ENCODE measurements around the gene SFXN3.

Gene SFXN3

GRCh38 chr10:101050208-101051069 is 19.4 kb downstream of the SFXN3 start:
- Histone ChIP-seq H3K9me3 (ENCODE audit: low read length) (no peaks in the 10 kb centered on the region), H2AFZ (ENCODE audit: low read length) (no peak overlapping the region), H3K9ac (ENCODE audit: low read length) (no peak overlapping the region)

GRCh38 chr10:101052285-101052684 is 21.3 kb downstream of the SFXN3 start:
- H3F3A ChIP-seq (ENCODE audit: insufficient read depth, low read length), result no peaks in the 10 kb centered on the region
- TF ChIP-seq CTCF (IDR thresholded peaks at IDR 0.05; ENCODE audit: low read length) (no peak), EZH2 (IDR thresholded peaks at IDR 0.05; ENCODE audit: borderline replicate concordance, low read length) (no peak)
- no peaks in the 10 kb centered on the region for H3K9me2 ChIP-seq (ENCODE audit: low read depth, low read length)
- no peaks in the 10 kb centered on the region; the same call in 1 of the 2 replicates for H3K36me3 ChIP-seq (ENCODE audit: insufficient read depth, low read length)
- H3K4me2 ChIP-seq (ENCODE audit: low read length), result no peak overlapping the region
- H3K9me3 ChIP-seq (ENCODE audit: low read length), result no peaks in the 10 kb centered on the region
- no peaks in the 10 kb centered on the region for H4K20me1 ChIP-seq (ENCODE audit: insufficient read depth, low read length)
- H2AFZ ChIP-seq (ENCODE audit: low read length), result no peak overlapping the region
- H3K4me3 ChIP-seq (ENCODE audit: low read depth, low read length, poor library complexity, severe bottlenecking), result no peak overlapping the region
- H3K27me3 ChIP-seq (ENCODE audit: insufficient read depth, low read length), result no peaks in the 10 kb centered on the region
- H3K9ac ChIP-seq (ENCODE audit: low read length), result no peak overlapping the region
- no peak overlapping the region for H3K27ac ChIP-seq (ENCODE audit: low read depth, low read length, poor library complexity, severe bottlenecking)
- peaks cover 6% of the 10 kb centered on the region for H3K4me1 ChIP-seq (ENCODE audit: insufficient read depth, low read length, severe bottlenecking)
- H3K79me2 ChIP-seq (ENCODE audit: insufficient read depth, low read length), result no peaks in the 10 kb centered on the region

More at GRCh38 chr10:101050208-101051069, 19.4 kb downstream of the SFXN3 start:
- no peaks in the 10 kb centered on the region for H4K20me1 ChIP-seq (ENCODE audit: insufficient read depth, low read length)
- no peaks in the 10 kb centered on the region for H3F3A ChIP-seq (ENCODE audit: insufficient read depth, low read length)
- H3K79me2 ChIP-seq (ENCODE audit: insufficient read depth, low read length), result no peaks in the 10 kb centered on the region
- H3K4me2 ChIP-seq (ENCODE audit: low read length), result peak overlapping the region; percentile 43
- TF ChIP-seq CTCF (IDR thresholded peaks at IDR 0.05; ENCODE audit: low read length), result peak; percentile 60
- TF ChIP-seq EZH2 (IDR thresholded peaks at IDR 0.05; ENCODE audit: borderline replicate concordance, low read length), result no peak
- no peaks in the 10 kb centered on the region for H3K36me3 ChIP-seq (ENCODE audit: insufficient read depth, low read length)
- no peak overlapping the region for H3K27ac ChIP-seq (ENCODE audit: low read depth, low read length, poor library complexity, severe bottlenecking)
- H3K27me3 ChIP-seq (ENCODE audit: insufficient read depth, low read length), result no peaks in the 10 kb centered on the region
- peaks cover 6% of the 10 kb centered on the region for H3K4me1 ChIP-seq (ENCODE audit: insufficient read depth, low read length, severe bottlenecking)
- no peaks in the 10 kb centered on the region for H3K9me2 ChIP-seq (ENCODE audit: low read depth, low read length)
- peak overlapping the region; percentile 14 for H3K4me3 ChIP-seq (ENCODE audit: low read depth, low read length, poor library complexity, severe bottlenecking)

GRCh38 chr10:101053516-101053915 is 22.5 kb downstream of the SFXN3 start:
- H3K9me3 ChIP-seq (ENCODE audit: low read length), result no peaks in the 10 kb centered on the region
- TF ChIP-seq EZH2 (IDR thresholded peaks at IDR 0.05; ENCODE audit: borderline replicate concordance, low read length) (no peak), CTCF (IDR thresholded peaks at IDR 0.05; ENCODE audit: low read length) (no peak)
- H3K4me2 ChIP-seq (ENCODE audit: low read length), result no peak overlapping the region
- peaks cover 6% of the 10 kb centered on the region for H3K4me1 ChIP-seq (ENCODE audit: insufficient read depth, low read length, severe bottlenecking)
- H3K27me3 ChIP-seq (ENCODE audit: insufficient read depth, low read length), result no peaks in the 10 kb centered on the region
- H3K79me2 ChIP-seq (ENCODE audit: insufficient read depth, low read length), result no peaks in the 10 kb centered on the region
- H3K27ac ChIP-seq (ENCODE audit: low read depth, low read length, poor library complexity, severe bottlenecking), result no peak overlapping the region
- no peaks in the 10 kb centered on the region for H3K9me2 ChIP-seq (ENCODE audit: low read depth, low read length)
- no peaks in the 10 kb centered on the region for H3F3A ChIP-seq (ENCODE audit: insufficient read depth, low read length)
- no peak overlapping the region for H3K4me3 ChIP-seq (ENCODE audit: low read depth, low read length, poor library complexity, severe bottlenecking)
- H4K20me1 ChIP-seq (ENCODE audit: insufficient read depth, low read length), result no peaks in the 10 kb centered on the region
- no peaks in the 10 kb centered on the region; the same call in 1 of the 2 replicates for H3K36me3 ChIP-seq (ENCODE audit: insufficient read depth, low read length)
- H3K9ac ChIP-seq (ENCODE audit: low read length), result no peak overlapping the region
- no peak overlapping the region for H2AFZ ChIP-seq (ENCODE audit: low read length)

Measured in OCI-LY1 (cell line).